SK-MEL-5 (cell line): ENCODE data around the gene TANC1. TPM values are rescaled to one million over a fixed set of nuclear protein-coding genes. Genes with fewer than 3 reads are reported as not detected.

ENCODE experiments used
- DNase-seq: peaks from one replicate; pipeline ENCODE4 v3.0.0-alpha.2; 2016; ENCODE audit warnings: low read depth, low spot score
- in situ Hi-C: cut with HindIII; loops from 2 replicates; pipeline ENCODE4 v1.10.0; 2016; ENCODE audit warnings: low sequenced_read_pairs, high pct_unique_total_duplicates, low pct_unique_long_range_greater_than_20kb
- total RNA-seq: library from RNA; depleted of rRNA; stranded (reverse); fragments of >200 nt; shearing (Covaris generic); gene quantifications from 2 replicates; pipeline ENCODE4 v1.2.3, GENCODE V29; 2014

The TANC1 gene
- total RNA-seq, 1 experiment from 2014 or later = 34.6 TPM

- no peak for DNase-seq
- in situ Hi-C loops = no loop called here
Measured at GRCh38 chr2:159004849-159005248, 36.4 kb downstream of the TANC1 start.

DNA sequence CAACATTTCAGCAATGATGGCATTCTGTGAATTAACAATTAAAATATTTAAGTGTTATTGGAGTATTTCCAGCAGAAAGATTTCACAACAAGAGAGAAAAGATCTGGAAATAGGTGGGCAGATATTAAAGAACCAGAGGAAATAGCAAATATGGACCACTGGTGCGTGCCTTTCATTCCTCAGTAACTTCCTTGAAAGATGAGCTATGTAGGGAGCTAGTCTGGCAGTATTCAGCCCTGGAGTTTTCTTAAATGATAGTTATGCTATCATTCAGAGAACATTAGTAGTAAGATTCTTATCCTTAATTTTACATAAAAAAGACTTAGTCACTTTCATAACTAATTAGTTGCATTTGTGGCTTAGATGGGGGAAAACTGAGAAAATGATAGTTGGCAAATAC is 41.5 kb downstream of the TANC1 start:
- no peak for DNase-seq
- in situ Hi-C loops = no loop called here

- peak; percentile 52 for DNase-seq
- in situ Hi-C loops = no loop called here
Measured at GRCh38 chr2:159010340-159010739, 41.9 kb downstream of the TANC1 start.

- in situ Hi-C loops = no loop called here
- DNase-seq = no peak
Measured at GRCh38 chr2:159010963-159011362, 42.5 kb downstream of the TANC1 start.

GRCh38 chr2:159012142-159012541 is 43.7 kb downstream of the TANC1 start:
- DNase-seq = no peak
- in situ Hi-C loops = no loop called here

DNA sequence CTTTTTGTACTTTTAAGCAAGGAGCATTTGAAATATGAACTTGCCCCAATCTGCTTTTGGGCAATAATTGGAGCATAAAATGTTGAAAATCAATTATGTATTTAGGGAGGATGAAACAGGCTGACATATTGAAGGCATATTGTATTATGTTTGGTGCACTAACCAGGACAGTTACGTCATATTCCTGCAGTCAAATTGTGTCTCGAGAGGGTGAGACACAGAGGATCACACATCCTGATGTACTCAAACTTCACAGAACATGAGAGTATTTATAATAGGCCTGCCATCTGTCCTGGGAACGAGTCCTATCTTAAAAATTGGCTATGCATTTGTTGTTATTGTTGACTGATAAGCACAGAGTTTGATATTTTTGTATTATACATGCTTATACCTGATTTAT is 44.7 kb downstream of the TANC1 start:
- in situ Hi-C loops = no loop called here
- no peak for DNase-seq

- in situ Hi-C loops = no loop called here
- DNase-seq = no peak
Measured at GRCh38 chr2:159015174-159015573, 46.7 kb downstream of the TANC1 start.

DNA sequence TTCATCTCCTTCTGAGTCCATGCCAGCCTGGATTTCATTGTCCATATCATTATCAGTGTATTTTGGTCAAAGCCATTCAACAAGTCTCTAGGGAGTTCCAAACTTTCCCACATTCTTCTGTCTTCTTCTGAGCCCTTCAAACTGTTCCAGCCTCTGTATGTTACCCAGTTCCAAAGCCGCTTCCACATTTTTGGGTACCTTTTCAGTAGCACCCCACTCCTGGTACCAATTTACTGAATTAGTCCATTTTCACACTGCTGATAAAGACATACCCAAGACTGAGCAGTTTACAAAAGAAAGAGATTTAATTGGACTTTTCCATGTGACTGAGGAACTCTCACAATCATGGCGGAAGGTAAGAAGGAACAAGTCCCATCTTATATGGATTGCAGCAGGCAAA is 47.4 kb downstream of the TANC1 start:
- in situ Hi-C loops = no loop called here
- DNase-seq = no peak

- no peak for DNase-seq
- in situ Hi-C loops = no loop called here
Measured at GRCh38 chr2:159017837-159018236, 49.4 kb downstream of the TANC1 start.

DNA sequence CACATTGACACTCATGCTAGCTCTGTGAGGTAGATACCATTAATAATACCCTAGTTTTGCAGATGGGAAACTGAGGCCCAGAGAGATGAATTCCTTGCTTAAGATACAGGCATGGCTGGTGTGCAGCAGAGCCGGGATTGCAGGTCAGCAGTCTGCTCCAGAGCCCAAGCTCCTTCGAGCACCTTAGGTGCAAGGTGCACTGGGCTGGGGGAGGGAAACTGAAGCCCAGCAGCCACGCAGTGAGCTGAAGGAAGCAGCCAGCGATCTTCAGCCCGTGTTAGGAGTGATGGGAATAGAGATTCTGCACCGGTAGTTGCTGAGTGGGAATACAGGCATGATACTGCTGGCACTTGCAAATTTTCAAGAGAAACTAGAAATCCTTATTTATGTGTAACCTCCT is 50.6 kb downstream of the TANC1 start:
- in situ Hi-C loops = no loop called here
- no peak for DNase-seq

DNA sequence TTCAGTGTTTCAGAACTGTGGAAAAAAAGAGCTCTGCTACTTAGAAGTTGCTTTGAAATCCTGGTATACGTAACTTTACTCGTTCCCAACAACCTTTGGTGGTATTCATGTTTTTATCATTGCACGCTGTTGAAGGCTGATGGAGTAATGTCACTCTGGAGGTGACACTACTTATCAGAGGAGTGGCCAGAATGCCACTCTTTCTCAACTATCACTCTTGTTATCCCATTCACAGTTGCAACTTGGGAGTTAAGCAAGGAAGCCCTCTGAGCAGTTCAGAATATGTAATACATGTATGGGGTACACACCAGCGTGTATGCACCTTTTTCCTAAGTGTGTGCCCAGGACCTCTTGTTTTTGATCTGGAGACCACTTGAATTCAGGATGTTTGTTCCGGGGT is 53.6 kb downstream of the TANC1 start:
- in situ Hi-C loops = no loop called here
- DNase-seq = no peak

DNA sequence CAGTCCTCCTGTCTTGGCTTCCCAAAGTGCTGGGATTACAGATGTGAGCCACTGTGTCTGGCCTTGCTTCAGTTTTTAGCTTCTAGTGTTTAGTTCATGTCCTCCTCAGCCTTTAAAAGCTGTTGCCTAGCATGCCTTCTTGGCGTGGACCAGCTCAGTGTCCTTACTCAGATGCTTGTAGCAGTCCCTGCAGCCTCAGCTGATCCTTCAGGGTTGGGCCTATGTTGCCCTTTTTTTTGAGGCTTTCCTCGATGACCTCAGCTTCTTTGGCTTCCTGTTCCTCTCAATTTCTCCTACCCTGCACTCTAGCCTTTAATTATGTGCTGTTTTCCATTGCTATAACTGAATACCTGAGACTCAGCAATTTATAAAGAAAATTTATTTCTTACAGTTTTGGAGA is 57.7 kb downstream of the TANC1 start:
- no peak for DNase-seq
- in situ Hi-C loops = no loop called here

DNA sequence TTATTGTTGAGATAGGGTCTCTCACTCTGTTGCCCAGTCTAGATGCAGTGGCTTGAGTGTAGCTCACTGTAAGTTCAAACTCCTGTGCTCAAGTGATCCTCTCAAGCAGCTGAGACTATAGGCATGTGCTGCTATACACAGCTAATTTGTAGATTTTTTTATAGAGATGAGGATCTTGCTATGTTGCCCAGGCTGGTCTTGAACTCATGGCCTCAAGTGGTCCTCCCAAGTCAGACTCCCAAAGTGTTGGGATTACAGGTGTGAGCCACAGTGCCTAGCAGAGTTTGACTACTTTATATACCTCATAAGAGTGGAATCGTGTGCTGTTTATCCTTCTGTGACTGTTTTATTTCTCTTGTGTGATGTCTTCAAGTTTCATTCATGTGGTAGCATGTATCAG is 60.3 kb downstream of the TANC1 start:
- in situ Hi-C loops = no loop called here
- DNase-seq = no peak

- DNase-seq = no peak
- in situ Hi-C loops = no loop called here
Measured at GRCh38 chr2:159029936-159030335, 61.5 kb downstream of the TANC1 start.

- in situ Hi-C loops = no loop called here
- no peak for DNase-seq
Measured at GRCh38 chr2:159030674-159031380, 62.4 kb downstream of the TANC1 start.

DNA sequence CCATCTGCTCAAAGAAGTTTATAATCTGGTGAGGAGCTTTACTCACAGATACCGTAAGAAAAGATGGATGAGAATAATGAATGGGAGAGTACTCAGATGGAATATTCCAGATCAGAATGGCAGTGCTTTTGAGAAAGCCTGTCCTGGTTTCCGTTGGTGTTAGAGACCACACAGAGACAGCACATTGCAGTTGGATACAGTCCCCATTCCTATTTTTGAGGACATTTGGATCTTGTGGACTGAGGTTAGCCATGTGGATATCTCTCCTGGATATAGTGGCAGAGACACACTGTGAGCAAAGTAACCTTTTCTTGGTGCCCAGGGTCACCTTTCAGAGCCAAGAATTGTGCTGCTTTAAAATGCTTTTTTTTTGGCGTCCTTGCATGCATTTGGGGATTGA is 63.7 kb downstream of the TANC1 start:
- in situ Hi-C loops = no loop called here
- DNase-seq = no peak

GRCh38 chr2:159032580-159032979 is 64.1 kb downstream of the TANC1 start:
- in situ Hi-C loops = no loop called here
- DNase-seq = no peak

DNA sequence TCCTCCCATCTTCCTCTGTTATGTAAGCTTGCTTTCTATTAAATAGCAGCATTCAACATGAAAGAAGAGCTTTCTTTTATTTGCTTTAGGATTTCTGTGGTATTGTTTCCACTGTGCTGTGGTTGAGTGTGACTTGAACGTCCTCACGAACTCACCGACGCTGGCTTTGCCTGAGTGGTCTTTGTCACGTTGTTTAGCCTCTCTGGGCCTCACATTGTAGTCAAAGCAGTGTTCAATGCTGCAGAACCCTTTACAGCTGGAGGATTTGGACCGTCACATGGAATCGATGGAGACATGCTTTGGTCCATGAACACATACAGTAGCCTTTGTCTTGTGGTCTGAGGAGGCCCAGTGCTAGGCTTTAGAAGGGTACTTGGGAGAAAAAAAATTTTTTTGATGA is 66.3 kb downstream of the TANC1 start:
- in situ Hi-C loops = no loop called here
- peak; percentile 72 for DNase-seq

- in situ Hi-C loops = no loop called here
- peak; percentile 74 for DNase-seq
Measured at GRCh38 chr2:159035790-159036411, 67.5 kb downstream of the TANC1 start.
